SK-N-SH treated with all-trans-retinoic acid at 6 μM for 48 hours (cell line): ENCODE results near the gene GNA12.

Experiments
- ATAC-seq: fragments of 200-7000 bp; cut with Tn5 transposase; 3 replicates; pipeline ENCODE4 v1.9.1; 2020; ENCODE audit warnings: mild to moderate bottlenecking, moderate library complexity
- ARNTL ChIP-seq: fragments of 450-650 bp; formaldehyde crosslinking; IDR thresholded peaks from 2 replicates; pipeline ENCODE4 v1.5.0; 2020; ENCODE audit warnings: low read depth, mild to moderate bottlenecking, moderate library complexity, borderline replicate concordance
- CSDC2 ChIP-seq: fragments of 250-450 bp; sonication (Bioruptor Pico); IDR thresholded peaks from 2 replicates; pipeline ENCODE4 v1.5.0; 2020; ENCODE audit warnings: mild to moderate bottlenecking, moderate library complexity
- ESRRG ChIP-seq: fragments of 250-450 bp; sonication (Bioruptor Pico); IDR thresholded peaks from 2 replicates; pipeline ENCODE4 v1.6.1; 2021; ENCODE audit warnings: mild to moderate bottlenecking
- GLIS3 ChIP-seq: fragments of 250-450 bp; sonication (Bioruptor Pico); IDR thresholded peaks from 2 replicates; pipeline ENCODE4 v1.5.0; 2020; ENCODE audit warnings: mild to moderate bottlenecking, moderate library complexity
- ISL1 ChIP-seq: fragments of 250-450 bp; sonication (Bioruptor Pico); IDR thresholded peaks from 2 replicates; pipeline ENCODE4 v2.1.2; 2022; ENCODE audit warnings: mild to moderate bottlenecking, moderate library complexity
- OSR1 ChIP-seq: fragments of 250-450 bp; sonication (Bioruptor Pico); IDR thresholded peaks from 2 replicates; pipeline ENCODE4 v1.8.0; 2022; ENCODE audit warnings: moderate library complexity, mild to moderate bottlenecking, inconsistent platforms
- RARB ChIP-seq: fragments of 250-450 bp; sonication (Bioruptor Pico); IDR thresholded peaks from 2 replicates; pipeline ENCODE4 v1.8.0; 2021; ENCODE audit warnings: mild to moderate bottlenecking, moderate library complexity
- SNAI2 ChIP-seq: fragments of 250-450 bp; sonication (Bioruptor Pico); IDR thresholded peaks from 2 replicates; pipeline ENCODE4 v1.5.0; 2020; ENCODE audit warnings: mild to moderate bottlenecking, moderate library complexity
- TOX ChIP-seq: fragments of 250-450 bp; sonication (Bioruptor Pico); IDR thresholded peaks from 2 replicates; pipeline ENCODE4 v1.8.0; 2021; ENCODE audit warnings: mild to moderate bottlenecking, moderate library complexity, borderline replicate concordance
- ZC3H10 ChIP-seq: fragments of 250-450 bp; sonication (Bioruptor Pico); IDR thresholded peaks from 2 replicates; pipeline ENCODE4 v1.5.1; 2021; ENCODE audit warnings: mild to moderate bottlenecking, moderate library complexity
- ZFP3 ChIP-seq: fragments of 250-450 bp; sonication (Bioruptor Pico); IDR thresholded peaks from 2 replicates; pipeline ENCODE4 v1.5.0; 2020; ENCODE audit warnings: mild to moderate bottlenecking, moderate library complexity
- ZNF565 ChIP-seq: fragments of 450-650 bp; formaldehyde crosslinking; conservative IDR thresholded peaks from 2 replicates; pipeline ENCODE4 v1.5.0; 2020; ENCODE audit warnings: low read depth, mild to moderate bottlenecking, moderate library complexity
- ZNF70 ChIP-seq: fragments of 450-650 bp; formaldehyde crosslinking; IDR thresholded peaks from 2 replicates; pipeline ENCODE4 v1.5.0; 2020; ENCODE audit warnings: mild to moderate bottlenecking, moderate library complexity
- TF ChIP-seq, protein P1 (sequence below): fragments of 250-450 bp; sonication (Bioruptor Pico); IDR thresholded peaks from 2 replicates; pipeline ENCODE4 v1.5.1; 2020; ENCODE audit warnings: low read depth, mild to moderate bottlenecking, moderate library complexity
- TF ChIP-seq, protein P2 (sequence below): fragments of 250-450 bp; sonication (Bioruptor Pico); IDR thresholded peaks from 2 replicates; pipeline ENCODE4 v1.8.0; 2020; ENCODE audit warnings: mild to moderate bottlenecking, moderate library complexity, borderline replicate concordance
- TF ChIP-seq, protein P3 (sequence below): fragments of 250-450 bp; sonication (Bioruptor Pico); IDR thresholded peaks from 2 replicates; pipeline ENCODE4 v1.5.1; 2021; ENCODE audit warnings: mild to moderate bottlenecking, moderate library complexity
- TF ChIP-seq, protein P4 (sequence below): fragments of 250-450 bp; sonication (Bioruptor Pico); IDR thresholded peaks from 2 replicates; pipeline ENCODE4 v1.5.0; 2020; ENCODE audit warnings: mild to moderate bottlenecking, moderate library complexity

Gene GNA12

GRCh38 chr7:2814186-2814945 lies 29.7 kb downstream of the GNA12 start:
- no peak for TF ChIP-seq RARB
- no peak for TF ChIP-seq ZNF70 (CRISPR knock-in tag)
- no peak for TF ChIP-seq CSDC2 (CRISPR knock-in tag)
- no peak for TF ChIP-seq ZNF565 (CRISPR knock-in tag)
- TF ChIP-seq, protein P1, sequence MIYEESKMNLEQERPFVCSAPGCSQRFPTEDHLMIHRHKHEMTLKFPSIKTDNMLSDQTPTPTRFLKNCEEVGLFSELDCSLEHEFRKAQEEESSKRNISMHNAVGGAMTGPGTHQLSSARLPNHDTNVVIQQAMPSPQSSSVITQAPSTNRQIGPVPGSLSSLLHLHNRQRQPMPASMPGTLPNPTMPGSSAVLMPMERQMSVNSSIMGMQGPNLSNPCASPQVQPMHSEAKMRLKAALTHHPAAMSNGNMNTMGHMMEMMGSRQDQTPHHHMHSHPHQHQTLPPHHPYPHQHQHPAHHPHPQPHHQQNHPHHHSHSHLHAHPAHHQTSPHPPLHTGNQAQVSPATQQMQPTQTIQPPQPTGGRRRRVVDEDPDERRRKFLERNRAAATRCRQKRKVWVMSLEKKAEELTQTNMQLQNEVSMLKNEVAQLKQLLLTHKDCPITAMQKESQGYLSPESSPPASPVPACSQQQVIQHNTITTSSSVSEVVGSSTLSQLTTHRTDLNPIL (CRISPR knock-in tag), result no peak
- no peak for TF ChIP-seq ZFP3
- TF ChIP-seq TOX (CRISPR knock-in tag), result no peak
- TF ChIP-seq ARNTL, result no peak
- TF ChIP-seq, protein P2, sequence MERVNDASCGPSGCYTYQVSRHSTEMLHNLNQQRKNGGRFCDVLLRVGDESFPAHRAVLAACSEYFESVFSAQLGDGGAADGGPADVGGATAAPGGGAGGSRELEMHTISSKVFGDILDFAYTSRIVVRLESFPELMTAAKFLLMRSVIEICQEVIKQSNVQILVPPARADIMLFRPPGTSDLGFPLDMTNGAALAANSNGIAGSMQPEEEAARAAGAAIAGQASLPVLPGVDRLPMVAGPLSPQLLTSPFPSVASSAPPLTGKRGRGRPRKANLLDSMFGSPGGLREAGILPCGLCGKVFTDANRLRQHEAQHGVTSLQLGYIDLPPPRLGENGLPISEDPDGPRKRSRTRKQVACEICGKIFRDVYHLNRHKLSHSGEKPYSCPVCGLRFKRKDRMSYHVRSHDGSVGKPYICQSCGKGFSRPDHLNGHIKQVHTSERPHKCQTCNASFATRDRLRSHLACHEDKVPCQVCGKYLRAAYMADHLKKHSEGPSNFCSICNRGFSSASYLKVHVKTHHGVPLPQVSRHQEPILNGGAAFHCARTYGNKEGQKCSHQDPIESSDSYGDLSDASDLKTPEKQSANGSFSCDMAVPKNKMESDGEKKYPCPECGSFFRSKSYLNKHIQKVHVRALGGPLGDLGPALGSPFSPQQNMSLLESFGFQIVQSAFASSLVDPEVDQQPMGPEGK (CRISPR knock-in tag), result no peak
- TF ChIP-seq GLIS3 (CRISPR knock-in tag), result no peak
- TF ChIP-seq, protein P3, sequence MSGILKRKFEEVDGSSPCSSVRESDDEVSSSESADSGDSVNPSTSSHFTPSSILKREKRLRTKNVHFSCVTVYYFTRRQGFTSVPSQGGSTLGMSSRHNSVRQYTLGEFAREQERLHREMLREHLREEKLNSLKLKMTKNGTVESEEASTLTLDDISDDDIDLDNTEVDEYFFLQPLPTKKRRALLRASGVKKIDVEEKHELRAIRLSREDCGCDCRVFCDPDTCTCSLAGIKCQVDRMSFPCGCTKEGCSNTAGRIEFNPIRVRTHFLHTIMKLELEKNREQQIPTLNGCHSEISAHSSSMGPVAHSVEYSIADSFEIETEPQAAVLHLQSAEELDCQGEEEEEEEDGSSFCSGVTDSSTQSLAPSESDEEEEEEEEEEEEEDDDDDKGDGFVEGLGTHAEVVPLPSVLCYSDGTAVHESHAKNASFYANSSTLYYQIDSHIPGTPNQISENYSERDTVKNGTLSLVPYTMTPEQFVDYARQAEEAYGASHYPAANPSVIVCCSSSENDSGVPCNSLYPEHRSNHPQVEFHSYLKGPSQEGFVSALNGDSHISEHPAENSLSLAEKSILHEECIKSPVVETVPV (CRISPR knock-in tag), result no peak
- ATAC-seq, result no peak

DNA sequence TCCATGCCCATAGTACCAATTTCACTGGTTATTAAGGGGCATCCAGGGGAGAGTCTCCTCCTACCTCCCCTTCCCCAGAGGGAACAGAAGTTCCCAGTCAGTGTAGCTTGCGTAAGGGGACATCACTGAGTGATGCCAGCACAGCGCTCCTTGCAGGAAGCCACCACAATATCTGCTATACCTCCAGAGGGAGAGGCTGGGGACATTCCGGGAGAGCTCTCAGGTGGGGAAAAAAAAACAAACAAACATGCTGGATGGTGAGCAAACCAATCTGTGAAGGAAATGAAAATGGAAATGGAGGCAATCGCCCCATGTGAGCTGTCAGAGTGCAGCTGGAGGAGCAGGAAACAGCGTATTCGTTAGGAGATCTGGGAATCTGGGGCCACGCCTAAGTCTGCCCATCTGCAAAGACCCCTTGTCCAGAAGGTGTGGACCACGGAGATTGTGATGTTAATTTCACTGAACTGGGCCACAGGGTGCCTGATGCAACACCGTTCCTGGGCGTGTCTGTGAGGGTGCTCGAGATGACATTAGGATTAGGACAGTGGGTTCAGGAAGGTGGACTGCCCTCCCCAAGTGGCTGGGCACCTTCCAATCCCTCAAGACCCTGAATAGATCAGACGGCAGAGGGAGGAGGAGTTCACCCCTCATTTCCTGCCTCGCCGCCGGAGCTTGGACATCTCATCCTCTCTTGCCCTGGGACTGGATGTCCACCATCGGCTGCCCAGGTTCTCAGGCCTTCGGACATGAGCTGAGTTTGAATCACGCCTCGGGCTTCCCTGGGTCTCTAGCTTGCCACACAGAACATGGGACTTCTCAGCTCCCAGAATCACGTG lies 30.5 kb downstream of the GNA12 start:
- no peak for ATAC-seq
- TF ChIP-seq ZC3H10 (CRISPR knock-in tag) (no peak), OSR1 (no peak), ZFP3 (no peak), ESRRG (CRISPR knock-in tag) (no peak), CSDC2 (CRISPR knock-in tag) (no peak), SNAI2 (CRISPR knock-in tag) (no peak), TOX (CRISPR knock-in tag) (no peak), ZNF70 (CRISPR knock-in tag) (no peak)
- TF ChIP-seq, protein P3 (CRISPR knock-in tag), result no peak
- TF ChIP-seq, protein P4, sequence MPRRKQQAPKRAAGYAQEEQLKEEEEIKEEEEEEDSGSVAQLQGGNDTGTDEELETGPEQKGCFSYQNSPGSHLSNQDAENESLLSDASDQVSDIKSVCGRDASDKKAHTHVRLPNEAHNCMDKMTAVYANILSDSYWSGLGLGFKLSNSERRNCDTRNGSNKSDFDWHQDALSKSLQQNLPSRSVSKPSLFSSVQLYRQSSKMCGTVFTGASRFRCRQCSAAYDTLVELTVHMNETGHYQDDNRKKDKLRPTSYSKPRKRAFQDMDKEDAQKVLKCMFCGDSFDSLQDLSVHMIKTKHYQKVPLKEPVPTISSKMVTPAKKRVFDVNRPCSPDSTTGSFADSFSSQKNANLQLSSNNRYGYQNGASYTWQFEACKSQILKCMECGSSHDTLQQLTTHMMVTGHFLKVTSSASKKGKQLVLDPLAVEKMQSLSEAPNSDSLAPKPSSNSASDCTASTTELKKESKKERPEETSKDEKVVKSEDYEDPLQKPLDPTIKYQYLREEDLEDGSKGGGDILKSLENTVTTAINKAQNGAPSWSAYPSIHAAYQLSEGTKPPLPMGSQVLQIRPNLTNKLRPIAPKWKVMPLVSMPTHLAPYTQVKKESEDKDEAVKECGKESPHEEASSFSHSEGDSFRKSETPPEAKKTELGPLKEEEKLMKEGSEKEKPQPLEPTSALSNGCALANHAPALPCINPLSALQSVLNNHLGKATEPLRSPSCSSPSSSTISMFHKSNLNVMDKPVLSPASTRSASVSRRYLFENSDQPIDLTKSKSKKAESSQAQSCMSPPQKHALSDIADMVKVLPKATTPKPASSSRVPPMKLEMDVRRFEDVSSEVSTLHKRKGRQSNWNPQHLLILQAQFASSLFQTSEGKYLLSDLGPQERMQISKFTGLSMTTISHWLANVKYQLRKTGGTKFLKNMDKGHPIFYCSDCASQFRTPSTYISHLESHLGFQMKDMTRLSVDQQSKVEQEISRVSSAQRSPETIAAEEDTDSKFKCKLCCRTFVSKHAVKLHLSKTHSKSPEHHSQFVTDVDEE (CRISPR knock-in tag), result no peak

DNA sequence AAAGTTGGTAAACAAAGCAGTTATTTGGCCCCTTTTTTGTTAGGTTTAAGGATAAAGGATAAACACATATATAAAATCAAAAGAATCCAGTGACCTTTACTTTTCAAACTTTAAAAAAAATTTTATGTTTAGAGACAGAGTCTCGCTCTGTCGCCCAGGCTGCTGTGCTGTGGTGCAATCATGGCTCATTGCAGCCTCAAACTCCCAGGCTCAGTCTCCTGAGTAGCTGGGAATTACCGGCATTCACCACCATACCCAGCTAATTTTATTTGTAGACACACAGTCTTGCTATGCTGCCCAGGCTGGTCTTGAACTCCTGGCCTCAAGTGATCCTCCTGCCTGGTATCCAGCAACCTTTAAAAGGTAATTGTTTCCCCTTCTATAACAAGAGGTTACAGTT lies 31.3 kb downstream of the GNA12 start:
- ATAC-seq, result no peak
- TF ChIP-seq, protein P2 (CRISPR knock-in tag), result no peak
- TF ChIP-seq ESRRG (CRISPR knock-in tag), result no peak
- TF ChIP-seq, protein P3 (CRISPR knock-in tag), result no peak
- TF ChIP-seq ISL1, result no peak
